Mesendoderm (in vitro differentiated cells): Measurements from ENCODE around the gene ST8SIA6.
A peak's percentile ranks its signal among the peaks of the same experiment; 100 is the strongest.

ENCODE experiments used
- DNase-seq: peaks from one replicate; pipeline ENCODE4 v3.0.0; 2013
- H2AK5ac ChIP-seq: 2 replicates; pipeline ENCODE4 v1.6.1; 2013; ENCODE audit warnings: low read length, inconsistent platforms
- H2BK120ac ChIP-seq: 2 replicates; pipeline ENCODE4 v1.6.1; 2013; ENCODE audit warnings: low read depth, mild to moderate bottlenecking, low read length, moderate library complexity, mixed read lengths
- H2BK15ac ChIP-seq: replicated peaks from 2 replicates; pipeline ENCODE4 v1.6.1; 2013; ENCODE audit warnings: low read depth, mild to moderate bottlenecking, moderate library complexity
- H2BK5ac ChIP-seq: 2 replicates; pipeline ENCODE4 v1.6.1; 2013; ENCODE audit warnings: low read length, inconsistent platforms
- H3K18ac ChIP-seq: 2 replicates; pipeline ENCODE4 v1.6.1; 2013; ENCODE audit warnings: mild to moderate bottlenecking, low read length, mixed read lengths
- H3K23ac ChIP-seq: one replicate; pipeline ENCODE4 v1.6.1; 2013; ENCODE audit warnings: low read length
- H3K27ac ChIP-seq: 2 replicates; pipeline ENCODE4 v1.5.1; 2013; ENCODE audit warnings: low read depth, mild to moderate bottlenecking, inconsistent platforms, low read length, moderate library complexity
- H3K27me3 ChIP-seq: 2 replicates; pipeline ENCODE4 v1.6.1; 2013; ENCODE audit warnings: low read length, control low read depth, mild to moderate bottlenecking, inconsistent platforms; ENCODE audit not compliant: insufficient read depth, poor library complexity
- H3K36me3 ChIP-seq: 2 replicates; pipeline ENCODE4 v1.6.1; 2013; ENCODE audit warnings: low read length, inconsistent platforms; ENCODE audit not compliant: control insufficient read depth, insufficient read depth
- H3K4ac ChIP-seq: one replicate; pipeline ENCODE4 v1.6.1; 2013; ENCODE audit warnings: low read depth, mild to moderate bottlenecking, low read length, moderate library complexity
- H3K4me1 ChIP-seq: 2 replicates; pipeline ENCODE4 v1.6.1; 2013; ENCODE audit warnings: low read depth, low read length, inconsistent platforms; ENCODE audit not compliant: control insufficient read depth
- H3K4me2 ChIP-seq: 2 replicates; pipeline ENCODE4 v1.6.1; 2013; ENCODE audit warnings: low read length
- H3K4me3 ChIP-seq: 2 replicates; pipeline ENCODE4 v1.5.1; 2013; ENCODE audit warnings: mild to moderate bottlenecking, low read length
- H3K56ac ChIP-seq: one replicate; pipeline ENCODE4 v1.6.1; 2013; ENCODE audit warnings: low read length
- H3K79me1 ChIP-seq: 2 replicates; pipeline ENCODE4 v1.6.1; 2013; ENCODE audit warnings: low read length, inconsistent platforms
- H3K79me2 ChIP-seq: 2 replicates; pipeline ENCODE4 v1.6.1; 2013; ENCODE audit warnings: mild to moderate bottlenecking, low read length; ENCODE audit not compliant: control insufficient read depth, insufficient read depth
- H3K9ac ChIP-seq: 2 replicates; pipeline ENCODE4 v1.6.1; 2013; ENCODE audit warnings: low read length, inconsistent platforms
- H4K5ac ChIP-seq: one replicate; pipeline ENCODE4 v1.6.1; 2013; ENCODE audit warnings: low read length
- H4K8ac ChIP-seq: one replicate; pipeline ENCODE4 v1.6.1; 2013; ENCODE audit warnings: low read depth, mild to moderate bottlenecking, control low read depth, low read length, moderate library complexity
- WGBS: extraction: QIAGEN DNeasy Blood & Tissue Kit; methylation state at CpG from one replicate; pipeline ENCODE4 v1.1.7; 2013; ENCODE audit warnings: low lambda C conversion rate, missing lambda C conversion rate; ENCODE audit not compliant: insufficient coverage; ENCODE audit errors: extremely low coverage; 5-methylcytosine and 5-hydroxymethylcytosine counted together

Gene ST8SIA6

GRCh38 chr10:17381502-17382142, 72.8 kb downstream of the ST8SIA6 start:
- H3K36me3 ChIP-seq: no peaks in the 10 kb centered on the region
- no peak overlapping the region for H2BK5ac ChIP-seq
- DNase-seq: no peak
- no peak overlapping the region for H4K8ac ChIP-seq
- H2BK120ac ChIP-seq: no peak overlapping the region
- no peak overlapping the region for H3K4me2 ChIP-seq
- no peaks in the 10 kb centered on the region for H3K79me1 ChIP-seq
- peaks cover 8% of the 10 kb centered on the region for H3K4me1 ChIP-seq
- H4K5ac ChIP-seq: no peak overlapping the region
- H2AK5ac ChIP-seq: no peak overlapping the region
- H3K4ac ChIP-seq: no peak overlapping the region
- H3K18ac ChIP-seq: no peak overlapping the region
- WGBS: 100% methylated on average over 1 of the region's 4 CpGs
- no peak overlapping the region for H3K4me3 ChIP-seq
- no peaks in the 10 kb centered on the region for H3K79me2 ChIP-seq
- no peak overlapping the region for H3K9ac ChIP-seq
- no peak overlapping the region for H3K23ac ChIP-seq
- no peak overlapping the region for H3K56ac ChIP-seq
- no peak overlapping the region for H3K27ac ChIP-seq
- peak overlapping the region; percentile 36 for H2BK15ac ChIP-seq
- H3K27me3 ChIP-seq: no peaks in the 10 kb centered on the region

GRCh38 chr10:17380888-17381287, 73.5 kb downstream of the ST8SIA6 start:
- no peaks in the 10 kb centered on the region for H3K79me1 ChIP-seq
- H2AK5ac ChIP-seq: peak overlapping the region; percentile 89
- no peak overlapping the region for H4K8ac ChIP-seq
- 100% methylated on average over 2 of the region's 5 CpGs for WGBS
- no peak overlapping the region for H3K4me3 ChIP-seq
- no peaks in the 10 kb centered on the region for H3K27me3 ChIP-seq
- no peak overlapping the region for H3K4ac ChIP-seq
- H2BK5ac ChIP-seq: peak overlapping the region; percentile 97
- H3K4me2 ChIP-seq: no peak overlapping the region
- no peak overlapping the region for H3K27ac ChIP-seq
- H3K23ac ChIP-seq: no peak overlapping the region
- no peak overlapping the region for H4K5ac ChIP-seq
- no peak for DNase-seq
- no peak overlapping the region for H3K18ac ChIP-seq
- H3K4me1 ChIP-seq: peaks cover 8% of the 10 kb centered on the region
- H3K36me3 ChIP-seq: no peaks in the 10 kb centered on the region
- no peak overlapping the region for H3K9ac ChIP-seq
- no peaks in the 10 kb centered on the region for H3K79me2 ChIP-seq
- no peak overlapping the region for H2BK15ac ChIP-seq
- H2BK120ac ChIP-seq: no peak overlapping the region
- H3K56ac ChIP-seq: peak overlapping the region; percentile 45

GRCh38 chr10:17380016-17380415, 74.4 kb downstream of the ST8SIA6 start:
- Histone ChIP-seq H2AK5ac (no peak overlapping the region), H3K79me1 (no peaks in the 10 kb centered on the region), H2BK5ac (peak overlapping the region; percentile 96), H3K4me3 (no peak overlapping the region), H2BK120ac (peak overlapping the region; percentile 92), H3K56ac (peak overlapping the region; percentile 78), H3K36me3 (no peaks in the 10 kb centered on the region), H3K18ac (peak overlapping the region; percentile 77), H3K4me1 (peaks cover 8% of the 10 kb centered on the region), H3K4ac (peak overlapping the region; percentile 94), H3K79me2 (no peaks in the 10 kb centered on the region), H3K27me3 (no peaks in the 10 kb centered on the region), H3K4me2 (no peak overlapping the region), H3K9ac (no peak overlapping the region), H4K8ac (no peak overlapping the region), H3K23ac (no peak overlapping the region), H3K27ac (peak overlapping the region; percentile 53), H2BK15ac (no peak overlapping the region), H4K5ac (peak overlapping the region; percentile 50)
- DNase-seq: no peak
- no CpG with 5 or more reads among the region's 1 CpG for WGBS

- peak; percentile 92 for DNase-seq
- no peak overlapping the region for H3K9ac ChIP-seq
- H3K56ac ChIP-seq: no peak overlapping the region
- no peak overlapping the region for H3K4me3 ChIP-seq
- no peaks in the 10 kb centered on the region for H3K36me3 ChIP-seq
- no peak overlapping the region for H3K27ac ChIP-seq
- H2BK15ac ChIP-seq: no peak overlapping the region
- H3K27me3 ChIP-seq: no peaks in the 10 kb centered on the region
- H2AK5ac ChIP-seq: no peak overlapping the region
- no peak overlapping the region for H3K4ac ChIP-seq
- no peaks in the 10 kb centered on the region for H3K79me2 ChIP-seq
- no peak overlapping the region for H3K23ac ChIP-seq
- no peak overlapping the region for H3K18ac ChIP-seq
- no peak overlapping the region for H3K4me2 ChIP-seq
- H3K4me1 ChIP-seq: peaks cover 8% of the 10 kb centered on the region
- no peak overlapping the region for H4K5ac ChIP-seq
- no CpG with 5 or more reads among the region's 6 CpGs for WGBS
- no peak overlapping the region for H4K8ac ChIP-seq
- no peaks in the 10 kb centered on the region for H3K79me1 ChIP-seq
- no peak overlapping the region for H2BK120ac ChIP-seq
- no peak overlapping the region for H2BK5ac ChIP-seq
Observed at GRCh38 chr10:17379151-17379690, 75.2 kb downstream of the ST8SIA6 start.

GRCh38 chr10:17375936-17376584, 78.3 kb downstream of the ST8SIA6 start:
- Histone ChIP-seq H3K79me2 (no peaks in the 10 kb centered on the region), H3K18ac (no peak overlapping the region), H3K27me3 (no peaks in the 10 kb centered on the region), H2BK5ac (no peak overlapping the region), H2BK120ac (no peak overlapping the region), H2AK5ac (peak overlapping the region; percentile 12), H4K8ac (no peak overlapping the region), H3K56ac (no peak overlapping the region), H3K9ac (no peak overlapping the region), H3K4me3 (no peak overlapping the region), H3K79me1 (no peaks in the 10 kb centered on the region), H3K27ac (no peak overlapping the region), H3K4me2 (no peak overlapping the region), H4K5ac (no peak overlapping the region), H3K4ac (no peak overlapping the region), H3K23ac (no peak overlapping the region), H2BK15ac (no peak overlapping the region), H3K4me1 (peaks cover 8% of the 10 kb centered on the region), H3K36me3 (no peaks in the 10 kb centered on the region)
- peak; percentile 40 for DNase-seq
- no CpG with 5 or more reads among the region's 10 CpGs for WGBS
